HepG2 (cell line): ENCODE results near the gene ADRM1. TPM values are rescaled to one million over a fixed set of nuclear protein-coding genes. Genes with fewer than 3 reads are reported as not detected.

ENCODE experiments used
- ADNP ChIP-seq: sonication (generic); formaldehyde crosslinking; IDR thresholded peaks from 2 replicates; pipeline ENCODE4 v1.4.0; 2020; ENCODE audit warnings: missing genetic modification reagents
- ARID5B ChIP-seq: IDR thresholded peaks from 2 replicates; pipeline ENCODE4 v1.4.0; 2020; ENCODE audit warnings: mild to moderate bottlenecking, missing genetic modification reagents
- EP300 ChIP-seq, 3 experiments: sonication (generic) in 1 of 3; formaldehyde crosslinking in 1 of 3; IDR thresholded peaks; 2 replicates each; pipeline versions ENCODE4 v1.5.1 to v1.6.1; 2011 to 2020; ENCODE audit warnings: low read depth in 2 of 3, low read length in 2 of 3, borderline replicate concordance in 1 of 3, improper control_type of control experiment in 1 of 3, mild to moderate bottlenecking in 1 of 3, missing genetic modification reagents in 1 of 3, moderate library complexity in 1 of 3
- FOXM1 ChIP-seq: sonication (generic); formaldehyde crosslinking; IDR thresholded peaks from 2 replicates; pipeline ENCODE4 v1.5.0; 2020; ENCODE audit warnings: missing genetic modification reagents
- FOXO1 ChIP-seq: sonication (generic); formaldehyde crosslinking; IDR thresholded peaks from 2 replicates; pipeline ENCODE4 v1.4.0; 2020; ENCODE audit warnings: missing genetic modification reagents
- HES4 ChIP-seq: sonication (generic); formaldehyde crosslinking; IDR thresholded peaks from 2 replicates; pipeline ENCODE4 v1.9.0; 2021; ENCODE audit warnings: mild to moderate bottlenecking, missing genetic modification reagents, borderline replicate concordance
- KLF12 ChIP-seq: sonication (generic); formaldehyde crosslinking; IDR thresholded peaks from 2 replicates; pipeline ENCODE4 v1.4.0; 2020; ENCODE audit warnings: missing genetic modification reagents, borderline replicate concordance
- MTA1 ChIP-seq: sonication (generic); formaldehyde crosslinking; IDR thresholded peaks from 2 replicates; pipeline ENCODE4 v1.4.0; 2020; ENCODE audit warnings: missing genetic modification reagents, mild to moderate bottlenecking, borderline replicate concordance
- NCOA2 ChIP-seq: sonication (generic); formaldehyde crosslinking; IDR thresholded peaks from 2 replicates; pipeline ENCODE4 v1.8.0; 2022; ENCODE audit warnings: inconsistent platforms
- NFAT5 ChIP-seq: sonication (generic); formaldehyde crosslinking; IDR thresholded peaks from 2 replicates; pipeline ENCODE4 v1.4.0; 2020; ENCODE audit warnings: missing genetic modification reagents
- PAF1 ChIP-seq: IDR thresholded peaks from 2 replicates; pipeline ENCODE4 v1.6.1; 2016; ENCODE audit warnings: missing genetic modification reagents, missing compliant biosample characterization
- POLR2AphosphoS5 ChIP-seq: IDR thresholded peaks from 2 replicates; pipeline ENCODE4 v1.6.1; 2012; ENCODE audit warnings: low read depth, low read length
- RFXAP ChIP-seq: sonication (generic); formaldehyde crosslinking; IDR thresholded peaks from 2 replicates; pipeline ENCODE4 v1.4.0; 2020; ENCODE audit warnings: missing genetic modification reagents, borderline replicate concordance
- SMC3 ChIP-seq: IDR thresholded peaks from 2 replicates; pipeline ENCODE4 v1.6.1; 2011; ENCODE audit warnings: low read length, improper control_type of control experiment
- XRCC5 ChIP-seq: fragments of 200-400 bp; formaldehyde crosslinking; optimal IDR thresholded peaks from 2 replicates; pipeline ENCODE3; 2017; ENCODE audit warnings: mild to moderate bottlenecking, low read length
- ZFP41 ChIP-seq: sonication (generic); formaldehyde crosslinking; IDR thresholded peaks from 2 replicates; pipeline ENCODE4 v1.4.0; 2020; ENCODE audit warnings: mild to moderate bottlenecking, missing genetic modification reagents, borderline replicate concordance
- ZNF598 ChIP-seq: sonication (generic); formaldehyde crosslinking; IDR thresholded peaks from 2 replicates; pipeline ENCODE4 v1.5.1; 2020; ENCODE audit warnings: mild to moderate bottlenecking, missing genetic modification reagents, borderline replicate concordance
- ZNF607 ChIP-seq: sonication (generic); formaldehyde crosslinking; IDR thresholded peaks from 2 replicates; pipeline ENCODE4 v1.5.1; 2020; ENCODE audit warnings: missing genetic modification reagents, mild to moderate bottlenecking, borderline replicate concordance
- ZNF720 ChIP-seq: sonication (generic); formaldehyde crosslinking; IDR thresholded peaks from 2 replicates; pipeline ENCODE4 v1.4.0; 2020; ENCODE audit warnings: missing genetic modification reagents
- ZNF776 ChIP-seq: sonication (generic); formaldehyde crosslinking; IDR thresholded peaks from 2 replicates; pipeline ENCODE4 v1.4.0; 2020; ENCODE audit warnings: mild to moderate bottlenecking, missing genetic modification reagents
- ZSCAN29 ChIP-seq: sonication (generic); formaldehyde crosslinking; conservative IDR thresholded peaks from 2 replicates; pipeline ENCODE4 v1.4.0; 2020; ENCODE audit warnings: mild to moderate bottlenecking, missing genetic modification reagents
- polyA plus RNA-seq, 8 experiments: library from polyadenylated mRNA; depleted of rRNA in 3 of 8; stranded (reverse) in 7 of 8; unstranded in 1 of 8; fragments of >200 nt; fragmentation: Illumina TruSeq in 4 of 8; extraction: Trizol in 4 of 8; gene quantifications; 2 replicates each; pipeline versions ENCODE4 v1.2.1 to v1.2.3, GENCODE V29; 2011 to 2016; ENCODE audit warnings: low read depth in 4 of 8, missing spikeins in 1 of 8, mixed read lengths in 1 of 8; ENCODE audit not compliant: insufficient read depth in 1 of 8
- total RNA-seq, 5 experiments: library from RNA; depleted of rRNA; stranded (reverse); fragments of >200 nt; fragmentation: Illumina TruSeq; extraction: Trizol; gene quantifications; 2 replicates each; pipeline ENCODE4 v1.2.3, GENCODE V29; 2016; ENCODE audit warnings: low read depth in 1 of 5

Gene ADRM1
- total and polyA plus RNA-seq, 2 of the 13 experiments (the other 11 are each of a cell fraction or from before 2014, with no cell fraction given), result 92.9 to 154 TPM

GRCh38 chr20:62301773-62302340 is 940 bp upstream of the ADRM1 start (continued):
- TF ChIP-seq ARID5B (CRISPR knock-in tag), result peak; percentile 82
- peak; percentile 84; the same call in 1 of the 2 replicates for TF ChIP-seq KLF12
- TF ChIP-seq FOXO1 (CRISPR knock-in tag), result peak; percentile 89
- 0 out of 2 replicates have a peak, but pooled peaks have one; percentile 3 for TF ChIP-seq POLR2AphosphoS5
- TF ChIP-seq SMC3, result peak; percentile 88
- 0 out of 2 replicates have a peak, but pooled peaks have one; percentile 22 for TF ChIP-seq MTA1 (CRISPR knock-in tag)
- TF ChIP-seq ZNF776, result peak; percentile 82; the same call in 1 of the 2 replicates
- TF ChIP-seq ZFP41, result no peak
- TF ChIP-seq ADNP (CRISPR knock-in tag), result peak; percentile 99
- TF ChIP-seq EP300 (IDR thresholded peaks at IDR 0.05; ENCODE audit: low read depth in 2 of 2, low read length in 2 of 2), result peak; percentile 48 to 89; a peak in 3 of 4 replicates
- peak; percentile 67; the same call in 1 of the 2 replicates for TF ChIP-seq EP300 (CRISPR knock-in tag; IDR thresholded peaks at IDR 0.05; ENCODE audit: borderline replicate concordance)
- peak; percentile 41; the same call in 1 of the 2 replicates for TF ChIP-seq PAF1
- peak; percentile 38; the same call in 1 of the 2 replicates for TF ChIP-seq FOXM1 (CRISPR knock-in tag)
- 0 out of 2 replicates have a peak, but pooled peaks have one; percentile 76 for TF ChIP-seq NFAT5 (CRISPR knock-in tag)
- peak; percentile 70; the same call in 1 of the 2 replicates for TF ChIP-seq ZNF598 (CRISPR knock-in tag)
- peak; percentile 76 for TF ChIP-seq NCOA2 (CRISPR knock-in tag)
- TF ChIP-seq HES4 (CRISPR knock-in tag), result no peak
- TF ChIP-seq ZNF720, result no peak
- peak; percentile 93; the same call in 1 of the 2 replicates for TF ChIP-seq RFXAP
- 0 out of 2 replicates have a peak, but pooled peaks have one; percentile 34 for TF ChIP-seq ZSCAN29 (CRISPR knock-in tag)
- TF ChIP-seq ZNF607 (CRISPR knock-in tag), result peak; percentile 88
- peak; percentile 96 for TF ChIP-seq XRCC5
